ENCODE data around the gene USP35. TPM values are rescaled to one million over a fixed set of nuclear protein-coding genes. Genes with fewer than 3 reads are reported as not detected.

The USP35 gene
- polyA plus RNA-seq, 2 of the 4 experiments (the other 2 are of a cell fraction): 3.8 to 5.8 TPM

GRCh38 chr11:78164471-78164870 lies 24.2 kb upstream of the USP35 start:
- WGBS (ENCODE audit: missing lambda C conversion rate): 89% methylated on average over 2 of the region's 2 CpGs
- Histone ChIP-seq H3K9me3 (no peaks in the 10 kb centered on the region; the same call in 2 of the 3 replicates), H3K4me3 (no peak overlapping the region), H3K27ac (no peak overlapping the region), H3K4me2 (no peak overlapping the region), H3K4me1 (no peaks in the 10 kb centered on the region)
- POLR2A ChIA-PET: no interaction called here
- DNase-seq (ENCODE audit: low read depth in 1 of 2, low spot score in 1 of 2) (no peak), ATAC-seq (no peak), FAIRE-seq (no peak)
- CTCF ChIA-PET: no interaction called here
- TF ChIP-seq RNF2 (IDR thresholded peaks at IDR 0.05; ENCODE audit: borderline replicate concordance, low read depth): no peak
- TF ChIP-seq GATA3 (IDR thresholded peaks at IDR 0.05; ENCODE audit: borderline replicate concordance): no peak
- TF ChIP-seq CBX2 (IDR thresholded peaks at IDR 0.05; ENCODE audit: borderline replicate concordance, low read depth): no peak
- TF ChIP-seq HOXA7 (CRISPR knock-in tag; IDR thresholded peaks at IDR 0.05): no peak
- TF ChIP-seq ELK1 (IDR thresholded peaks at IDR 0.05; ENCODE audit: low read depth, low read length): no peak
- TF ChIP-seq, protein P1, sequence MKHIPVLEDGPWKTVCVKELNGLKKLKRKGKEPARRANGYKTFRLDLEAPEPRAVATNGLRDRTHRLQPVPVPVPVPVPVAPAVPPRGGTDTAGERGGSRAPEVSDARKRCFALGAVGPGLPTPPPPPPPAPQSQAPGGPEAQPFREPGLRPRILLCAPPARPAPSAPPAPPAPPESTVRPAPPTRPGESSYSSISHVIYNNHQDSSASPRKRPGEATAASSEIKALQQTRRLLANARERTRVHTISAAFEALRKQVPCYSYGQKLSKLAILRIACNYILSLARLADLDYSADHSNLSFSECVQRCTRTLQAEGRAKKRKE (CRISPR knock-in tag; IDR thresholded peaks at IDR 0.05; ENCODE audit: low read depth): no peak
- TF ChIP-seq KDM5A (IDR thresholded peaks at IDR 0.05): no peak
- TF ChIP-seq HOXB5 (CRISPR knock-in tag; IDR thresholded peaks at IDR 0.05): no peak

GRCh38 chr11:78166855-78167469 lies 21.8 kb upstream of the USP35 start:
- 85% methylated on average over 6 of the region's 6 CpGs for WGBS (ENCODE audit: missing lambda C conversion rate)
- Histone ChIP-seq H3K4me3 (no peak overlapping the region), H3K4me2 (no peak overlapping the region), H3K27ac (no peak overlapping the region), H3K4me1 (no peaks in the 10 kb centered on the region), H3K9me3 (no peaks in the 10 kb centered on the region; the same call in 2 of the 3 replicates)
- ATAC-seq (no peak), FAIRE-seq (no peak), DNase-seq (ENCODE audit: low read depth in 1 of 2, low spot score in 1 of 2) (no peak)
- ChIA-PET POLR2A (no interaction called here), CTCF (no interaction called here)
- TF ChIP-seq ESRRA (IDR thresholded peaks at IDR 0.05; ENCODE audit: borderline replicate concordance, low read length) (no peak), ZSCAN20 (CRISPR knock-in tag; IDR thresholded peaks at IDR 0.05) (no peak), POLR2A (IDR thresholded peaks at IDR 0.05; ENCODE audit: low read length) (no peak), CBX2 (IDR thresholded peaks at IDR 0.05; ENCODE audit: borderline replicate concordance, low read depth) (no peak), MAZ (IDR thresholded peaks at IDR 0.05; ENCODE audit: borderline replicate concordance, low read depth, low read length) (no peak), KDM5A (IDR thresholded peaks at IDR 0.05) (no peak), HOXB5 (CRISPR knock-in tag; IDR thresholded peaks at IDR 0.05) (no peak), NPAS2 (CRISPR knock-in tag; IDR thresholded peaks at IDR 0.05; ENCODE audit: borderline replicate concordance) (no peak)

- TF ChIP-seq NR3C1 (IDR thresholded peaks at IDR 0.05) (no peak), EP300 (IDR thresholded peaks at IDR 0.05) (no peak), HES2 (IDR thresholded peaks at IDR 0.05) (no peak), HOXB13 (CRISPR knock-in tag; IDR thresholded peaks at IDR 0.05; ENCODE audit: low read depth) (no peak), KDM5A (IDR thresholded peaks at IDR 0.05) (no peak), EHMT2 (IDR thresholded peaks at IDR 0.05; ENCODE audit: low read depth) (no peak), TP53 (CRISPR knock-in tag; IDR thresholded peaks at IDR 0.05) (no peak), NPAS2 (CRISPR knock-in tag; IDR thresholded peaks at IDR 0.05; ENCODE audit: borderline replicate concordance) (no peak), ZNF302 (CRISPR knock-in tag; IDR thresholded peaks at IDR 0.05) (no peak), ZSCAN20 (CRISPR knock-in tag; IDR thresholded peaks at IDR 0.05) (no peak), MYC (IDR thresholded peaks at IDR 0.05; ENCODE audit: borderline replicate concordance, low read length) (no peak), PHF8 (IDR thresholded peaks at IDR 0.05; ENCODE audit: borderline replicate concordance, low read depth) (no peak), ESRRA (IDR thresholded peaks at IDR 0.05; ENCODE audit: borderline replicate concordance, low read length) (no peak), CHD4 (IDR thresholded peaks at IDR 0.05; ENCODE audit: borderline replicate concordance) (no peak), MAZ (IDR thresholded peaks at IDR 0.05; ENCODE audit: borderline replicate concordance, low read depth, low read length) (no peak), HOXA7 (CRISPR knock-in tag; IDR thresholded peaks at IDR 0.05) (no peak), RCOR1 (IDR thresholded peaks at IDR 0.05; ENCODE audit: low read depth, low read length) (no peak), RNF2 (IDR thresholded peaks at IDR 0.05; ENCODE audit: borderline replicate concordance, low read depth) (no peak), MAFK (IDR thresholded peaks at IDR 0.05; ENCODE audit: partially characterized antibody) (no peak), CBX2 (IDR thresholded peaks at IDR 0.05; ENCODE audit: borderline replicate concordance, low read depth) (no peak)
- DNase-seq (ENCODE audit: low read depth in 1 of 2, low spot score in 1 of 2) (no peak), ATAC-seq (no peak; a peak in 1 of 6 replicates), FAIRE-seq (no peak)
- no peak overlapping the region for H3K4me2 ChIP-seq
- H3K4me3 ChIP-seq: no peak overlapping the region
- 76% methylated on average over 17 of the region's 17 CpGs for WGBS (ENCODE audit: missing lambda C conversion rate)
- no peak overlapping the region for H3K27ac ChIP-seq
- H3K9me3 ChIP-seq: no peaks in the 10 kb centered on the region; the same call in 2 of the 3 replicates
- no peaks in the 10 kb centered on the region for H3K4me1 ChIP-seq
- ChIA-PET POLR2A (no interaction called here), CTCF (no interaction called here)
These were observed 19.9 kb upstream of the USP35 start for GRCh38 chr11:78168539-78169477.

Measured in A549 (cell line).